ENCODE data around the gene GJA3. TPM values are rescaled to one million over a fixed set of nuclear protein-coding genes. Genes with fewer than 3 reads are reported as not detected.
"Not testable (repeated sequence)": the region's sequence is repeated elsewhere in the genome, so short reads cannot be mapped to it uniquely, and the experiment has no call there.

GJA3 gene
- total RNA-seq, 2 experiments from 2014 or later: not detected

DNA sequence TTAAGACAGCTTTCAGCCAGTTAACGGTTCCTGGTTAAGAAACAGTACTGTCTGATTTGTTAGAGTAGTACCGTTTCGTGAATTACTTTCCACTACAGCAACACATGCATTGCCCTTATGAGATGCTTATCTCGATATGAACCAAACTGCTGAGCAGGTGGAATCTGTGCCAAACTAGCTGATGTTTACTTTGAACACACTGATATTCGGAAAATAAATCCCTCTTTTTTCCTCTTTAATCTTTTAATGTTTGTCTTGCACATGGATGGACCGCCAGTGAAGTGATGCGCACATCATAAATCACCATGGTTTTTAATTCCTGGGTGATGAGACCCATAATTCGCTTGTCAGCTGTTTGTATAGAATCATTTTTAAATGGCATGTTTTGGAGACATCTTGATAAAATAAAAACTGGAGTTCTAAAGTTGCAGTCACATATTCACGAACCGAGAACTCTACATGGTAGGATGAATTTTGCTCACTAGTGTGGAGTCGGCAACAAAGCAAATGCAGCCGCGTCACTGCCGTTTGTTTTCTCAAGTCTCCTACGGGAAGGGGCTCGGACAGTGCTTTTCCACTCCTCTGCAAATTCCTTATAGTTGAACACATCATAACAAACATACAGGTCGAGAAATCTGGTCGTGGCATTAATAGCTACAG lies 1.1 kb downstream of the GJA3 start:
- H3K9me2 ChIP-seq (ENCODE audit: insufficient read depth, low read length): no peaks in the 10 kb centered on the region
- no peak overlapping the region for H3K27ac ChIP-seq (ENCODE audit: low read depth, low read length, poor library complexity, severe bottlenecking)
- BruUV-seq (replicated peaks): no TSS peak
- intact Hi-C loops (cut with micrococcal nuclease; ENCODE audit: unreplicated experiment): no loop called here
- TF ChIP-seq EZH2phosphoT487 (IDR thresholded peaks at IDR 0.05; ENCODE audit: borderline replicate concordance, low read depth, low read length): no peak
- TF ChIP-seq, protein P1, sequence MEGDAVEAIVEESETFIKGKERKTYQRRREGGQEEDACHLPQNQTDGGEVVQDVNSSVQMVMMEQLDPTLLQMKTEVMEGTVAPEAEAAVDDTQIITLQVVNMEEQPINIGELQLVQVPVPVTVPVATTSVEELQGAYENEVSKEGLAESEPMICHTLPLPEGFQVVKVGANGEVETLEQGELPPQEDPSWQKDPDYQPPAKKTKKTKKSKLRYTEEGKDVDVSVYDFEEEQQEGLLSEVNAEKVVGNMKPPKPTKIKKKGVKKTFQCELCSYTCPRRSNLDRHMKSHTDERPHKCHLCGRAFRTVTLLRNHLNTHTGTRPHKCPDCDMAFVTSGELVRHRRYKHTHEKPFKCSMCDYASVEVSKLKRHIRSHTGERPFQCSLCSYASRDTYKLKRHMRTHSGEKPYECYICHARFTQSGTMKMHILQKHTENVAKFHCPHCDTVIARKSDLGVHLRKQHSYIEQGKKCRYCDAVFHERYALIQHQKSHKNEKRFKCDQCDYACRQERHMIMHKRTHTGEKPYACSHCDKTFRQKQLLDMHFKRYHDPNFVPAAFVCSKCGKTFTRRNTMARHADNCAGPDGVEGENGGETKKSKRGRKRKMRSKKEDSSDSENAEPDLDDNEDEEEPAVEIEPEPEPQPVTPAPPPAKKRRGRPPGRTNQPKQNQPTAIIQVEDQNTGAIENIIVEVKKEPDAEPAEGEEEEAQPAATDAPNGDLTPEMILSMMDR (conservative IDR thresholded peaks at IDR 0.05; ENCODE audit: low read length): no peak
- no peak overlapping the region for H3K4me3 ChIP-seq (ENCODE audit: low read depth, low read length, poor library complexity, severe bottlenecking)
- H3K4me1 ChIP-seq (ENCODE audit: insufficient read depth, low read length, poor library complexity, severe bottlenecking): peaks cover 9% of the 10 kb centered on the region
- POLR2A ChIA-PET: interaction anchor here (0.6 to 0.8 kb wide), 2 partner anchors 233 to 539 kb away, joined by 3 to 5 read pairs; no protein-coding TSS in a partner anchor
- no peak overlapping the region for H2AFZ ChIP-seq (ENCODE audit: low read length)
- H3K36me3 ChIP-seq (ENCODE audit: insufficient read depth, low read length): no peaks in the 10 kb centered on the region
- CTCF ChIA-PET (ENCODE audit: unreplicated experiment): no interaction called here
- H3K9me3 ChIP-seq (ENCODE audit: low read length): no peaks in the 10 kb centered on the region
- peak overlapping the region; percentile 55; the same call in 1 of the 2 replicates for H3K4me2 ChIP-seq (ENCODE audit: low read length)
- H4K20me1 ChIP-seq (ENCODE audit: insufficient read depth, low read length): no peaks in the 10 kb centered on the region
- no peaks in the 10 kb centered on the region for H3K79me2 ChIP-seq (ENCODE audit: insufficient read depth, low read depth, low read length)
- DNase-seq (ENCODE audit: low spot score): no peak

DNA sequence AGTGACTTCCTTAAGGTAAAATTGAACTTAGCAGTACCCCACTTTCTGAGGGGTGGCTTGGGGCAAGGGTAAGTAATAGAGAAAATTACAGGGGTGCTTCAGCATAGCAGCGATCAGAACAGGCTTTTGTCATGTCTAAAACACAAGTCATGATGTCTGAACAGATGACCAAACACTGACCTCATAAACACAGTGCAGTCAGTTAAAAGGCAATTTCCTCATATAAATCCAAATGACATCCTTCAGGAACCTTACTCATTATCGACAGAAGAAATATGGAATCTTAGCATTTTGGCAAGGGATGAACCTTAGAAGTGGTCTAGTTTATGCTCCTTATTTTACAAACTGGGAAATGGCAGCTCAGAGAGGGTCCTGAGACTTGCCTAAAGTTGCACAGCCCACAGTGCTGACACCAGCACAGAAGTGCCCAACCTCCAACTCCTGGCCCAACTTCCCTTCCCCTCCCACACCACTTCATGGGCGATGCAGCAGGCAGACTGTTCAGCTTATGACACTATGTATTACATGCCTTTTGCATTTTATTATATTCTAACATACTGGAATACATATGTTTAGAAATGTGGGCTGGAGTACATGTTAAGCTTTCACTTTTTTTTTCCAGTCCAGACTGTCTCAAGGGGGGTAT lies 3.6 kb downstream of the GJA3 start:
- H3K9me2 ChIP-seq (ENCODE audit: insufficient read depth, low read length): no peaks in the 10 kb centered on the region
- H4K20me1 ChIP-seq (ENCODE audit: insufficient read depth, low read length): no peaks in the 10 kb centered on the region
- ChIA-PET POLR2A (interaction anchor here (0.6 to 1.3 kb wide), 2 partner anchors 11 to 397 kb away, joined by 3 to 4 read pairs; no protein-coding TSS in a partner anchor), CTCF (ENCODE audit: unreplicated experiment) (no interaction called here)
- H3K9me3 ChIP-seq (ENCODE audit: low read length): no peaks in the 10 kb centered on the region
- H3K4me3 ChIP-seq (ENCODE audit: low read depth, low read length, poor library complexity, severe bottlenecking): no peak overlapping the region
- peaks cover 9% of the 10 kb centered on the region for H3K4me1 ChIP-seq (ENCODE audit: insufficient read depth, low read length, poor library complexity, severe bottlenecking)
- intact Hi-C loops (cut with micrococcal nuclease; ENCODE audit: unreplicated experiment): no loop called here
- H3K36me3 ChIP-seq (ENCODE audit: insufficient read depth, low read length): no peaks in the 10 kb centered on the region
- H3K79me2 ChIP-seq (ENCODE audit: insufficient read depth, low read depth, low read length): no peaks in the 10 kb centered on the region
- DNase-seq (ENCODE audit: low spot score): no peak
- H3K4me2 ChIP-seq (ENCODE audit: low read length): no peak overlapping the region
- H2AFZ ChIP-seq (ENCODE audit: low read length): no peak overlapping the region
- no peak for TF ChIP-seq EZH2phosphoT487 (IDR thresholded peaks at IDR 0.05; ENCODE audit: borderline replicate concordance, low read depth, low read length)
- TF ChIP-seq, protein P1 (conservative IDR thresholded peaks at IDR 0.05; ENCODE audit: low read length): no peak
- no peak overlapping the region for H3K27ac ChIP-seq (ENCODE audit: low read depth, low read length, poor library complexity, severe bottlenecking)
- BruUV-seq (replicated peaks): no TSS peak

DNA sequence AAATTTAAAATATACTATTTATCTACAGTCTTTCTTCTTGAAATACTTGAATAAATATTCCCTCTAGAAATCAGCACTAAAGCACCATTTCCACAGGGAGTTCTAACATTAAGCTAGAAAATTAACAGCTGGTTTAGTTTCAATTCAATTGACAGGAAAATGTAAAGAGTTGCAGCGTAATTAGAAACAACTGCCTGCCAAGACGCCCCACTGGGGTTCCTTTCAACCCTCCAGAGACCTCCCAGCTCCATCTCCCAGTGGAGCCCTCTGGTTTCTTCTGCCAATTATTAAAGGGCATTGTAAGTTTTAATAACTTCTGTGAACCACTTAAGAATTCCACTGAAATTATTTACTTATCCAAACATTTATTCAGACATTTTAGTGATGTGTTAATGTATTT lies 4.2 kb downstream of the GJA3 start:
- ChIA-PET POLR2A (interaction anchor here (0.6 kb wide), 2 partner anchors 396 to 502 kb away, joined by 3 read pairs; no protein-coding TSS in a partner anchor), CTCF (ENCODE audit: unreplicated experiment) (interaction anchor here (0.5 kb wide), 1 partner anchor 67 kb away, joined by 3 read pairs; no protein-coding TSS in a partner anchor)
- no peak for DNase-seq (ENCODE audit: low spot score)
- Histone ChIP-seq H3K9me2 (ENCODE audit: insufficient read depth, low read length) (no peaks in the 10 kb centered on the region), H3K36me3 (ENCODE audit: insufficient read depth, low read length) (no peaks in the 10 kb centered on the region), H2AFZ (ENCODE audit: low read length) (no peak overlapping the region), H3K4me1 (ENCODE audit: insufficient read depth, low read length, poor library complexity, severe bottlenecking) (peaks cover 9% of the 10 kb centered on the region), H3K27ac (ENCODE audit: low read depth, low read length, poor library complexity, severe bottlenecking) (no peak overlapping the region), H3K79me2 (ENCODE audit: insufficient read depth, low read depth, low read length) (no peaks in the 10 kb centered on the region), H3K9me3 (ENCODE audit: low read length) (no peaks in the 10 kb centered on the region), H3K4me2 (ENCODE audit: low read length) (no peak overlapping the region), H3K4me3 (ENCODE audit: low read depth, low read length, poor library complexity, severe bottlenecking) (no peak overlapping the region), H4K20me1 (ENCODE audit: insufficient read depth, low read length) (no peaks in the 10 kb centered on the region)
- no peak for TF ChIP-seq EZH2phosphoT487 (IDR thresholded peaks at IDR 0.05; ENCODE audit: borderline replicate concordance, low read depth, low read length)
- TF ChIP-seq, protein P1 (conservative IDR thresholded peaks at IDR 0.05; ENCODE audit: low read length): no peak
- no TSS peak for BruUV-seq (replicated peaks)
- intact Hi-C loops (cut with micrococcal nuclease; ENCODE audit: unreplicated experiment): no loop called here

DNA sequence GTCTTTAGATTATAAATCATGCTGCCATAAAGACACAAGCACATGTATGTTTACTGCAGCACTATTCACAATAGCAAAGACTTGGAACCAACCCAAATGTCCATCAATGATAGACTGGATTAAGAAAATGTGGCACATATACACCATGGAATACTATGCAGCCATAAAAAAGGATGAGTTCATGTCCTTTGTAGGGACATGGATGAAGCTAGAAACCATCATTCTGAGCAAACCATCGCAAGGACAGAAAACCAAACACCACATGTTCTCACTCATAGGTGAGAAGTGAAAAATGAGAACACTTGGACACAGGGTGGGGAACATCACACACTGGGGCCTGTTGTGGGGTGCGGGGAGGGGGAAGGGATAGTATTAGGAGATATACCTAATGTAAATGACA lies 7.6 kb downstream of the GJA3 start:
- H4K20me1 ChIP-seq (ENCODE audit: insufficient read depth, low read length); H2AFZ ChIP-seq (ENCODE audit: low read length); intact Hi-C loops (cut with micrococcal nuclease; ENCODE audit: unreplicated experiment); CTCF ChIA-PET (ENCODE audit: unreplicated experiment); H3K4me2 ChIP-seq (ENCODE audit: low read length); H3K9me3 ChIP-seq (ENCODE audit: low read length); H3K9me2 ChIP-seq (ENCODE audit: insufficient read depth, low read length); H3K4me1 ChIP-seq (ENCODE audit: insufficient read depth, low read length, poor library complexity, severe bottlenecking); BruUV-seq (replicated peaks); POLR2A ChIA-PET; H3K79me2 ChIP-seq (ENCODE audit: insufficient read depth, low read depth, low read length); H3K4me3 ChIP-seq (ENCODE audit: low read depth, low read length, poor library complexity, severe bottlenecking); H3K36me3 ChIP-seq (ENCODE audit: insufficient read depth, low read length); H3K27ac ChIP-seq (ENCODE audit: low read depth, low read length, poor library complexity, severe bottlenecking); DNase-seq (ENCODE audit: low spot score): not testable (repeated sequence)
